ENCODE measurements around the gene BRPF1.

BRPF1 gene

GRCh38 chr3:9792405-9793160 lies 61.0 kb downstream of the BRPF1 start, which contains the start of the genes ARPC4 and TADA3:
TSS of gene ARPC4 (plus strand) at chr3:9793082. CDS start at chr3:9793122, 40 bp downstream.
TSS of gene TADA3 (minus strand) at chr3:9792473. CDS start at chr3:9791466, 1,007 bp downstream.
- peak; percentile 95 for DNase-seq

DNA sequence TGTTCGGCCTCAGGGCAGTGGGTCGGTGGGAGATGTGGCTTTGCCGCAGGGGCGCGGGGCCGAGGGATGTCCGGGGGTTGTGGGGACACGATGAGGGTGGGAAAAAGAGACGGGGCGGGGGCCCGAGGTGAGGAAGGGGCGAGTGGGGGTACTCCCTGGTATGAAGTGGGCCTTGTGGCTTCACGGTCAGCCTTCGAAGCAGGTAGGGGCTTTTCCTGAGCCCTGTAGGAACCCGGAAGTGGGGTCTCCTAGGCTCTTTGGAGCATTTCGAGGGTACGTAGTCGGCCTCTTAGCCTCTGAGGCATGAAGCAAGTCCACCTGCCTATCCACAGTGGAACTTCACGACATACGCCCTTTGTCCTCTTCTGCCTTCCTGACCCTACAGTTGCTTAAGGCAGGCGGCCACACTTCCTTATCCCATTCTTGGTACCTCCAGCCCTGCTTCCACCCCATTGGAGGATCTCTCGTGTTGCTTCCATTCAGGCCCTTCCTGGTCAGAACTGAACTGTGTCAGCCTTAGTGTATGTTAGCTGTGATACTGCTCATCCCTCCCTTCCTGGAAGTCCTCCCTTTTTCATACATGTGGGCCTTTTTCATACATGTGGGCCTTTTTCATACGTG lies 61.7 kb downstream of the BRPF1 start:
- no peak for DNase-seq

DNA sequence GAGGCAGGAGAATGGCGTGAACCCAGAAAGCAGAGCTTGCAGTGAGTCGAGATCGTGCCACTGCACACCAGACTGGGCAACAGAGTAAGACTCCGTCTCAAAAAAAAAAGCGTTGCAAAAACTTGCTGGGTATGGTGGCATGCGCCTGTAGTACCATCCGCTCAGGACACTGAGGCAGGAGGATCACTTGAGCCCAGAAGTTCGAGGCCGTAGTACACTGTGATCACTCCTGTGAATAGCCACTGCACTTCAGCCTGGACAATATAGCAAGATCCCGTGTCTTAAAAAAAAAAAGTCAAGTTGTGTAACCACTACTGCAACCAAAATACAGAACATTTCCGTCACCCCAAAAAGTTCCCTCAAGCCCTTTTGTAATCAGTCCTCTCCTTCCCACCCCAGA lies 62.9 kb downstream of the BRPF1 start:
- DNase-seq = no peak

DNA sequence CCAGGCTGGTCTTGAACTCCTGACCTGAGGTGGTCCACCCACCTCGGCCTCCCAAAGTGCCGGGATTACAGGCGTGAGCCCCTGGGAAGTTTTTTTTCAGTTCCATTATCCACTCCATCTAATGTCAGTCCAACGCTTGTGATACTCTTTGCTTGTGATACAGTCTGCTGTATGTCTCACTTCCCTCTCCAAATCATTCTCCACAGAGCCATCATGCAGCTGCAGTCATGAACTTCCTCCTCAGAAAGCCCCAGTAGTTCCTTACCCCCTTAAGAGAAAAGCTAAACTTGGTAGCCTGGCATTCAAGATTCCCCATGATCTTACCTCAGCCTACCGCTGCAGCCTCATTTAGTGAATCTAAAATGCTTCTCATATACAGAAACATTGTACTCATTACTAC lies 63.7 kb downstream of the BRPF1 start:
- DNase-seq = no peak

GRCh38 chr3:9797196-9797945 lies 65.8 kb downstream of the BRPF1 start:
- no peak for DNase-seq
